Amygdala (tissue), 56 donors: ENCODE data around the gene RUNX2.

Experiments
- DNase-seq, 56 donors: peaks; one replicate each; lab custom pipeline; 2025; lab: John Stamatoyannopoulos, UW

RUNX2 gene

DNA sequence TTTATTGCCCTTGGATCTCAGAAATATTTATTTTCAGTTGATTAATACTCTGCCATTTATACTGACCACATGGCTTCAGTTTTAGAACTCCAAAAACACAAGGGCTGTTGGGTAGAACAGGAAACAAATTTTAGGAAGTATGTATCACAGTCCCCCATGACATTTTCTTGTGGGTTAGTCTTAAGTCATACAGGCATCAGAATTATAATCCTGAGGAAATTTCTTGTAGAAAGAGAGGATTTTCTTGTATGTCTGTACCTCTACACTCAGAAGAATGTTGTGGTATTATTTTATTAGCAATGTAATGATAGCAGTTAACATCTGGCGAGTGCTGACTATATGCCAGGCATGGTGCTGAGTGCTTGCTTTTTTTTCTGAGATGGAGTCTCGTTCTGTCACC, 384.7 kb downstream of the RUNX2 start:
- DNase-seq = no peak
